ENCODE results near the gene APBB1.

APBB1 gene

GRCh38 chr11:6351782-6352382 lies 67.0 kb downstream of the APBB1 start:
- no peak for DNase-seq (ENCODE audit: low read depth)

- DNase-seq (ENCODE audit: low read depth) = no peak
Measured at GRCh38 chr11:6350486-6350885, 68.4 kb downstream of the APBB1 start.

GRCh38 chr11:6350043-6350442 lies 68.9 kb downstream of the APBB1 start:
- DNase-seq (ENCODE audit: low read depth) = no peak

- DNase-seq (ENCODE audit: low read depth) = no peak
Measured at GRCh38 chr11:6345366-6345765, 73.5 kb downstream of the APBB1 start.
